B cell (primary cell): ENCODE results near the gene CELF2.

ENCODE experiments used
- EZH2 ChIP-seq: IDR thresholded peaks from 2 replicates; pipeline ENCODE4 v1.6.1; 2012; ENCODE audit warnings: borderline replicate concordance, low read depth, mild to moderate bottlenecking, moderate library complexity, low read length; ENCODE audit not compliant: insufficient read depth, poor library complexity, severe bottlenecking
- TF ChIP-seq, protein P1 (sequence below): fragments of 200-600 bp; IDR thresholded peaks from one replicate; pipeline ENCODE4 v1.8.0; 2022; ENCODE audit warnings: antibody characterized with exemption, mild to moderate bottlenecking

GRCh38 chr10:11326913-11327616, 309.4 kb downstream of the CELF2 start:
- TF ChIP-seq, protein P1, sequence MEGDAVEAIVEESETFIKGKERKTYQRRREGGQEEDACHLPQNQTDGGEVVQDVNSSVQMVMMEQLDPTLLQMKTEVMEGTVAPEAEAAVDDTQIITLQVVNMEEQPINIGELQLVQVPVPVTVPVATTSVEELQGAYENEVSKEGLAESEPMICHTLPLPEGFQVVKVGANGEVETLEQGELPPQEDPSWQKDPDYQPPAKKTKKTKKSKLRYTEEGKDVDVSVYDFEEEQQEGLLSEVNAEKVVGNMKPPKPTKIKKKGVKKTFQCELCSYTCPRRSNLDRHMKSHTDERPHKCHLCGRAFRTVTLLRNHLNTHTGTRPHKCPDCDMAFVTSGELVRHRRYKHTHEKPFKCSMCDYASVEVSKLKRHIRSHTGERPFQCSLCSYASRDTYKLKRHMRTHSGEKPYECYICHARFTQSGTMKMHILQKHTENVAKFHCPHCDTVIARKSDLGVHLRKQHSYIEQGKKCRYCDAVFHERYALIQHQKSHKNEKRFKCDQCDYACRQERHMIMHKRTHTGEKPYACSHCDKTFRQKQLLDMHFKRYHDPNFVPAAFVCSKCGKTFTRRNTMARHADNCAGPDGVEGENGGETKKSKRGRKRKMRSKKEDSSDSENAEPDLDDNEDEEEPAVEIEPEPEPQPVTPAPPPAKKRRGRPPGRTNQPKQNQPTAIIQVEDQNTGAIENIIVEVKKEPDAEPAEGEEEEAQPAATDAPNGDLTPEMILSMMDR = no peak
- no peak for TF ChIP-seq EZH2
